H9 (cell line): ENCODE data around the gene CDYL. TPM values are rescaled to one million over a fixed set of nuclear protein-coding genes. Genes with fewer than 3 reads are reported as not detected.

Source experiments
- DNase-seq: peaks from one replicate; pipeline ENCODE4 v3.0.0-alpha.2; 2017
- H2AFZ ChIP-seq: one replicate; pipeline ENCODE4 v1.6.1; 2013; ENCODE audit warnings: mild to moderate bottlenecking, low read length, control low read depth, moderate library complexity
- H2AK5ac ChIP-seq: 2 replicates; pipeline ENCODE4 v1.6.1; 2013; ENCODE audit warnings: low read length, control low read depth, mixed read lengths; ENCODE audit not compliant: insufficient read length
- H2BK120ac ChIP-seq: one replicate; pipeline ENCODE4 v1.6.1; 2013; ENCODE audit warnings: low read depth, mild to moderate bottlenecking, low read length, control low read depth, inconsistent platforms; ENCODE audit not compliant: poor library complexity, severe bottlenecking
- H2BK12ac ChIP-seq: 2 replicates; pipeline ENCODE4 v1.6.1; 2013; ENCODE audit warnings: low read length, control low read depth, mixed read lengths, low read depth; ENCODE audit not compliant: insufficient read length
- H2BK15ac ChIP-seq: 2 replicates; pipeline ENCODE4 v1.6.1; 2013; ENCODE audit warnings: low read depth, low read length, control low read depth
- H2BK20ac ChIP-seq: one replicate; pipeline ENCODE4 v1.6.1; 2013; ENCODE audit warnings: low read depth, mild to moderate bottlenecking, low read length, control low read depth, inconsistent platforms; ENCODE audit not compliant: poor library complexity, severe bottlenecking
- H2BK5ac ChIP-seq: 2 replicates; pipeline ENCODE4 v1.6.1; 2013; ENCODE audit warnings: low read length, control low read depth, mixed read lengths; ENCODE audit not compliant: insufficient read length
- H3K14ac ChIP-seq: 2 replicates; pipeline ENCODE4 v1.6.1; 2013; ENCODE audit warnings: low read length, control low read depth; ENCODE audit not compliant: insufficient read depth
- H3K18ac ChIP-seq: 2 replicates; pipeline ENCODE4 v1.6.1; 2013; ENCODE audit warnings: low read depth, mild to moderate bottlenecking, mixed read lengths, low read length, control low read depth; ENCODE audit not compliant: insufficient read length
- H3K23ac ChIP-seq: 2 replicates; pipeline ENCODE4 v1.6.1; 2013; ENCODE audit warnings: low read length, control low read depth, mixed read lengths, low read depth; ENCODE audit not compliant: insufficient read length
- H3K23me2 ChIP-seq: 2 replicates; pipeline ENCODE4 v1.6.1; 2013; ENCODE audit warnings: low read depth, mild to moderate bottlenecking, mixed read lengths, low read length, control low read depth; ENCODE audit not compliant: insufficient read length, poor library complexity, severe bottlenecking
- H3K27ac ChIP-seq: 2 replicates; pipeline ENCODE4 v1.5.1; 2013; ENCODE audit warnings: low read length, control low read depth, mixed read lengths, low read depth; ENCODE audit not compliant: insufficient read length
- H3K27me3 ChIP-seq: 2 replicates; pipeline ENCODE4 v1.6.1; 2013; ENCODE audit warnings: low read length, control low read depth, inconsistent platforms; ENCODE audit not compliant: insufficient read depth
- H3K4ac ChIP-seq: 2 replicates; pipeline ENCODE4 v1.6.1; 2013; ENCODE audit warnings: low read depth, mild to moderate bottlenecking, control low read depth, inconsistent platforms, low read length, moderate library complexity
- H3K4me1 ChIP-seq: 2 replicates; pipeline ENCODE4 v1.6.1; 2013; ENCODE audit warnings: low read length, control low read depth, inconsistent platforms; ENCODE audit not compliant: insufficient read depth
- H3K4me2 ChIP-seq: 2 replicates; pipeline ENCODE4 v1.6.1; 2013; ENCODE audit warnings: low read length, control low read depth, mixed read lengths; ENCODE audit not compliant: insufficient read length, insufficient read depth
- H3K56ac ChIP-seq: 2 replicates; pipeline ENCODE4 v1.6.1; 2013; ENCODE audit warnings: low read depth, mild to moderate bottlenecking, mixed read lengths, low read length, control low read depth; ENCODE audit not compliant: insufficient read length
- H3K79me1 ChIP-seq: 2 replicates; pipeline ENCODE4 v1.6.1; 2013; ENCODE audit warnings: low read depth, mild to moderate bottlenecking, moderate library complexity, low read length, control low read depth, inconsistent platforms; ENCODE audit not compliant: insufficient read depth, poor library complexity, severe bottlenecking
- H3K79me2 ChIP-seq: 2 replicates; pipeline ENCODE4 v1.6.1; 2013; ENCODE audit warnings: low read length, control low read depth, inconsistent platforms; ENCODE audit not compliant: insufficient read depth
- H3K9ac ChIP-seq: 2 replicates; pipeline ENCODE4 v1.6.1; 2013; ENCODE audit warnings: low read length, control low read depth, mixed read lengths; ENCODE audit not compliant: insufficient read length; ENCODE audit errors: extremely low read depth
- H3K9me3 ChIP-seq: one replicate; pipeline ENCODE4 v1.6.1; 2013; ENCODE audit warnings: low read depth, low read length, inconsistent platforms; ENCODE audit not compliant: control insufficient read depth
- H3T11ph ChIP-seq: one replicate; pipeline ENCODE4 v1.6.1; 2013; ENCODE audit warnings: mild to moderate bottlenecking, low read length, control low read depth, inconsistent platforms
- H4K20me1 ChIP-seq: one replicate; pipeline ENCODE4 v1.6.1; 2013; ENCODE audit not compliant: control insufficient read depth, insufficient read length, insufficient read depth
- H4K5ac ChIP-seq: 2 replicates; pipeline ENCODE4 v1.6.1; 2013; ENCODE audit warnings: low read depth, mild to moderate bottlenecking, mixed read lengths, low read length, control low read depth; ENCODE audit not compliant: insufficient read length
- H4K8ac ChIP-seq: replicated peaks from 2 replicates; pipeline ENCODE4 v1.6.1; 2013; ENCODE audit warnings: low read length, control low read depth, mixed read lengths, low read depth; ENCODE audit not compliant: insufficient read length
- H4K91ac ChIP-seq: 2 replicates; pipeline ENCODE4 v1.6.1; 2013; ENCODE audit warnings: low read depth, mild to moderate bottlenecking, moderate library complexity, mixed read lengths, low read length, control low read depth; ENCODE audit not compliant: insufficient read length
- H3K27ac Mint-ChIP-seq, 3 experiments: 2 replicates in 2 of 3; 3 replicates in 1 of 3; pipeline ENCODE4 v1.8.0; 2020 to 2021; ENCODE audit warnings: mixed read lengths in 3 of 3, mild to moderate bottlenecking in 1 of 3, moderate library complexity in 1 of 3
- H3K27me3 Mint-ChIP-seq: 2 replicates; pipeline ENCODE4 v1.8.0; 2021; ENCODE audit warnings: low read depth, mild to moderate bottlenecking, moderate library complexity, mixed read lengths
- H3K36me3 Mint-ChIP-seq, 3 experiments: 2 replicates in 2 of 3; 3 replicates in 1 of 3; pipeline ENCODE4 v1.8.0; 2020 to 2021; ENCODE audit warnings: low read depth in 3 of 3, mixed read lengths in 3 of 3; ENCODE audit not compliant: insufficient read depth in 1 of 3
- H3K4me1 Mint-ChIP-seq, 2 experiments: 2 replicates each; pipeline ENCODE4 v1.8.0; 2020; ENCODE audit warnings: mixed read lengths in 2 of 2
- H3K4me3 Mint-ChIP-seq, 2 experiments: 2 replicates in 1 of 2; 3 replicates in 1 of 2; pipeline ENCODE4 v1.8.0; 2020 to 2021; ENCODE audit warnings: mild to moderate bottlenecking in 2 of 2, mixed read lengths in 2 of 2, moderate library complexity in 1 of 2
- H3K9me3 Mint-ChIP-seq, 2 experiments: 2 replicates in 1 of 2; 3 replicates in 1 of 2; pipeline ENCODE4 v1.8.0; 2020; ENCODE audit warnings: mild to moderate bottlenecking in 2 of 2, mixed read lengths in 2 of 2, moderate library complexity in 1 of 2
- CTCF ChIP-seq: fragments of 200-600 bp; sonication (generic); conservative IDR thresholded peaks from 3 replicates; pipeline ENCODE4 v1.8.0; 2021; ENCODE audit warnings: antibody characterized with exemption, mild to moderate bottlenecking
- WGBS: extraction: QIAGEN DNeasy Blood & Tissue Kit; methylation state at CpG from one replicate; pipeline ENCODE4 v1.1.7; 2013; ENCODE audit warnings: missing lambda C conversion rate, low lambda C conversion rate, mixed read lengths; ENCODE audit not compliant: insufficient read length; ENCODE audit errors: extremely low coverage; 5-methylcytosine and 5-hydroxymethylcytosine counted together
- total RNA-seq: library from RNA; stranded (reverse); gene quantifications from 2 replicates; pipeline ENCODE4 v1.2.1, GENCODE V29; 2021

CDYL gene
- total RNA-seq, 1 experiment from 2014 or later = 95.0 TPM

GRCh38 chr6:4781426-4781825 lies 5.2 kb downstream of the CDYL start:
- Histone ChIP-seq H3K4ac (no peak overlapping the region), H2BK20ac (no peak overlapping the region), H3K79me2 (peaks cover 61% of the 10 kb centered on the region; the same call in 1 of the 2 replicates), H3K18ac (no peak overlapping the region), H2AK5ac (no peak overlapping the region), H3T11ph (no peak overlapping the region), H3K23me2 (peaks cover 3% of the 10 kb centered on the region), H3K4me1 (peaks cover 6% of the 10 kb centered on the region), H3K79me1 (no peaks in the 10 kb centered on the region), H4K91ac (no peak overlapping the region), H3K27ac (no peak overlapping the region), H3K56ac (no peak overlapping the region), H4K20me1 (no peaks in the 10 kb centered on the region), H2BK15ac (no peak overlapping the region), H2BK12ac (no peak overlapping the region), H4K8ac (no peak overlapping the region), H3K27me3 (peaks cover 24% of the 10 kb centered on the region; the same call in 1 of the 2 replicates), H4K5ac (no peak overlapping the region), H2BK120ac (no peak overlapping the region), H3K14ac (no peak overlapping the region), H3K9ac (no peak overlapping the region), H3K9me3 (no peaks in the 10 kb centered on the region), H2BK5ac (no peak overlapping the region), H3K23ac (no peak overlapping the region), H2AFZ (no peak overlapping the region), H3K4me2 (no peak overlapping the region)
- no peak for TF ChIP-seq CTCF
- Mint-ChIP-seq H3K4me3 (no peak overlapping the region), H3K27me3 (peaks cover 92% of the 10 kb centered on the region), H3K4me1 (peaks cover 59 to 83% of the 10 kb centered on the region in 2 experiments), H3K27ac (no peak overlapping the region), H3K9me3 (peaks cover 13 to 20% of the 10 kb centered on the region in 2 experiments), H3K36me3 (peaks cover 13 to 26% (median 21%) of the 10 kb centered on the region in 3 experiments)
- WGBS = no CpG with 5 or more reads among the region's 4 CpGs
- no peak for DNase-seq
